GM12878 (cell line): Measurements from ENCODE around the gene SVOP. TPM values are rescaled to one million over a fixed set of nuclear protein-coding genes. Genes with fewer than 3 reads are reported as not detected.

Experiments used
- ATAC-seq: fragments of 200-7000 bp; cut with Tn5 transposase; 3 replicates; pipeline ENCODE4 v1.9.1; 2020; ENCODE audit warnings: mild to moderate bottlenecking, moderate library complexity
- BruUV-seq: library from RNA; stranded (reverse); fragments of 400-500 nt; replicated peaks from 2 replicates; lab custom pipeline; 2021; lab: Mats Ljungman, UMichigan
- CTCF ChIA-PET: fragments of 300-600 bp; sonication (Branson Sonifier 250); formaldehyde crosslinking; extraction: SDS; loops from one replicate; lab custom pipeline; 2021; ENCODE audit warnings: inconsistent platforms; lab: Yijun Ruan, JAX
- POLR2A ChIA-PET: fragments of 350-600 bp; formaldehyde crosslinking; extraction: SDS; loops from one replicate; lab custom pipeline; 2021; ENCODE audit warnings: inconsistent platforms; lab: Charles Lee
- RAD21 ChIA-PET: fragments of 300-600 bp; sonication (Branson Sonifier 250); formaldehyde crosslinking; loops from one replicate; lab custom pipeline; 2023; ENCODE audit warnings: antibody characterized with exemption; ENCODE audit not compliant: unreplicated experiment; lab: Charles Lee
- SMC1A ChIA-PET: fragments of 300-600 bp; sonication (Branson Sonifier 250); formaldehyde crosslinking; loops from one replicate; lab custom pipeline; 2023; ENCODE audit not compliant: unreplicated experiment, uncharacterized antibody; lab: Charles Lee
- DNase-seq: peaks from one replicate; pipeline ENCODE4 v3.0.0-alpha.2; 2011; ENCODE audit warnings: low read depth, low spot score
- FAIRE-seq: peaks from 3 replicates; lab custom pipeline; 2011; peaks lifted over from hg19 to GRCh38; lab: Jason Lieb, UNC
- H2AFZ ChIP-seq: 2 replicates; pipeline ENCODE4 v1.6.0; 2011; ENCODE audit warnings: low read depth, low read length, control low read depth; ENCODE audit not compliant: control insufficient read depth
- H3K27ac ChIP-seq: 2 replicates; pipeline ENCODE4 v1.5.1; 2011; ENCODE audit warnings: control low read depth; ENCODE audit not compliant: control insufficient read depth, insufficient read depth
- H3K27me3 ChIP-seq, 2 experiments: replicated peaks in 1 of 2; 2 replicates each; pipeline versions ENCODE4 v1.6.0 to v1.6.1; 2011; ENCODE audit warnings: low read length in 1 of 2; ENCODE audit not compliant: control insufficient read depth in 2 of 2, insufficient read depth in 2 of 2
- H3K36me3 ChIP-seq, 2 experiments: 2 replicates each; pipeline ENCODE4 v1.5.1; 2011; ENCODE audit warnings: low read length in 1 of 2; ENCODE audit not compliant: control insufficient read depth in 2 of 2, insufficient read depth in 2 of 2
- H3K4me1 ChIP-seq: 2 replicates; pipeline ENCODE4 v1.6.1; 2011; ENCODE audit warnings: mild to moderate bottlenecking, low read length, moderate library complexity, mixed read lengths; ENCODE audit not compliant: control insufficient read depth, insufficient read depth
- H3K4me2 ChIP-seq: 2 replicates; pipeline ENCODE4 v1.6.0; 2011; ENCODE audit warnings: control low read depth; ENCODE audit not compliant: control insufficient read depth, insufficient read depth
- H3K4me3 ChIP-seq: fragments of 200-600 bp; sonication (generic); 2 replicates; pipeline ENCODE4 v1.5.1; 2016
- H3K79me2 ChIP-seq: 2 replicates; pipeline ENCODE4 v1.6.0; 2011; ENCODE audit warnings: low read length; ENCODE audit not compliant: control insufficient read depth, insufficient read depth
- H3K9ac ChIP-seq: 2 replicates; pipeline ENCODE4 v1.8.0; 2011; ENCODE audit warnings: low read length, control low read depth, mixed read lengths; ENCODE audit not compliant: control insufficient read depth, insufficient read depth
- H3K9me3 ChIP-seq: replicated peaks from 3 replicates; pipeline ENCODE4 v1.5.1; 2011; ENCODE audit warnings: mild to moderate bottlenecking, low read length; ENCODE audit not compliant: control insufficient read depth, insufficient read depth
- H4K20me1 ChIP-seq: 2 replicates; pipeline ENCODE4 v1.6.0; 2011; ENCODE audit not compliant: control insufficient read depth, insufficient read depth
- ASH2L ChIP-seq: fragments of 300-600, 200-600 bp; sonication (generic); IDR thresholded peaks from 2 replicates; pipeline ENCODE4 v1.6.1; 2017; ENCODE audit warnings: low read depth, mild to moderate bottlenecking, borderline replicate concordance
- CHD2 ChIP-seq: IDR thresholded peaks from 2 replicates; pipeline ENCODE4 v1.6.1; 2011; ENCODE audit warnings: low read depth, low read length, improper control_type of control experiment, borderline replicate concordance
- EP300 ChIP-seq, 2 experiments: fragments of 150-350 bp in 1 of 2; IDR thresholded peaks; 2 replicates each; pipeline ENCODE4 v1.6.1; 2011 to 2012; ENCODE audit warnings: low read depth in 2 of 2, low read length in 2 of 2, borderline replicate concordance in 1 of 2, improper control_type of control experiment in 1 of 2, inconsistent platforms in 1 of 2; ENCODE audit not compliant: control insufficient read depth in 1 of 2
- MTA2 ChIP-seq: fragments of 450-650 bp; IDR thresholded peaks from 2 replicates; pipeline ENCODE4 v1.6.1; 2016; ENCODE audit warnings: low read depth, mild to moderate bottlenecking, moderate library complexity
- RB1 ChIP-seq: fragments of 450-650 bp; formaldehyde crosslinking; IDR thresholded peaks from 2 replicates; pipeline ENCODE4 v1.6.1; 2017; ENCODE audit warnings: mild to moderate bottlenecking, borderline replicate concordance
- SP1 ChIP-seq: IDR thresholded peaks from one replicate; pipeline ENCODE4 v1.6.1; 2011; ENCODE audit warnings: low read depth, low read length
- STAT1 ChIP-seq: fragments of 450-650 bp; conservative IDR thresholded peaks from 2 replicates; pipeline ENCODE4 v1.6.1; 2014; ENCODE audit warnings: antibody characterized with exemption, mild to moderate bottlenecking
- TCF7 ChIP-seq: IDR thresholded peaks from 2 replicates; pipeline ENCODE4 v1.6.1; 2014; ENCODE audit warnings: antibody characterized with exemption, borderline replicate concordance
- WGBS: methylation state at CpG from one replicate; pipeline ENCODE4 v1.1.6; 2016; ENCODE audit warnings: low lambda C conversion rate; ENCODE audit not compliant: insufficient replicate concordance, insufficient coverage; ENCODE audit errors: missing lambda C conversion rate; 5-methylcytosine and 5-hydroxymethylcytosine counted together
- in situ Hi-C: fragments of 300-500 bp; cut with MboI; formaldehyde crosslinking; loops from 9 replicates; pipeline ENCODE4 v1.14.3; 2018; ENCODE audit warnings: mixed read lengths
- intact Hi-C: fragments of 100-400 bp; cut with micrococcal nuclease; formaldehyde crosslinking; loops from one replicate; pipeline ENCODE4 v1.14.2; 2022; ENCODE audit not compliant: unreplicated experiment
- polyA plus RNA-seq, 11 experiments: library from polyadenylated mRNA; depleted of rRNA in 4 of 11; unstranded in 6 of 11; stranded (reverse) in 5 of 11; fragments of >200 nt; fragmentation: Nextera tagmentation in 4 of 11; fragmentation: Illumina TruSeq in 1 of 11; extraction: Ambion mirVana in 4 of 11; extraction: Trizol in 1 of 11; gene quantifications; 1 replicate in 1 of 11; 2 replicates in 10 of 11; pipeline versions ENCODE4 v1.2.1 to v1.2.3, GENCODE V29; 2011 to 2016; ENCODE audit warnings: inconsistent platforms in 2 of 11, missing spikeins in 2 of 11, low read depth in 1 of 11
- total RNA-seq, 4 experiments: library from RNA; depleted of rRNA in 3 of 4; stranded (reverse); fragments of >200 nt in 3 of 4; fragmentation: Illumina TruSeq in 1 of 4; extraction: Trizol in 1 of 4; gene quantifications; 2 replicates each; pipeline versions ENCODE4 v1.2.1 to v1.2.3, GENCODE V29; 2013 to 2021
- TF ChIP-seq, protein P1 (sequence below): fragments of 450-650 bp; IDR thresholded peaks from 2 replicates; pipeline ENCODE4 v1.6.1; 2017; ENCODE audit warnings: mild to moderate bottlenecking, moderate library complexity
- TF ChIP-seq, protein P2 (sequence below): fragments of 150-350 bp; IDR thresholded peaks from 2 replicates; pipeline ENCODE4 v1.6.1; 2016; ENCODE audit warnings: low read depth, low read length

Gene SVOP
- total and polyA plus RNA-seq, 10 of the 15 experiments (the other 5 are each of a cell fraction or from before 2014, with no cell fraction given): under 0.01 TPM; not detected in 9

DNA sequence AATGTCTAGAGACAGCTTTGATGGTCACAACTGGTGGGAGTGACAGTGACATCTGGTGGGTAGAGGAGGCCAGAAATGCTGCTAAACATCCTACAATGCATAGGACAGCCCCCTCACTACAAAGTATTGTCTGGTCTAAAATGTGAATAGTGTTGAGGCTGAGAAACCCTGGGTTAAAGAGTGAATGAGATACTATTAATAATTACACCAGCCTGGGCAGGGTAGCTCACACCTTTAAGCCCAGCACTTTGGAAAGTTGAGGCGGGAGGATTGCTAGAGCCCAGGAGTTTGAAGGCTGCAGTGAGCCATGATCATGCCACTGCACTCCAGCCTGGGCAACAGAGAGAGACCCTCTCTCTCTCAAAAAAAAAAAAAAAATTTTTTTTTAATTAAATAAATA is 11.1 kb downstream of the SVOP start:
- WGBS: 43% methylated on average over 1 of the region's 1 CpG
- Histone ChIP-seq H3K27ac (no peak overlapping the region), H3K36me3 (no peaks in the 10 kb centered on the region), H3K4me3 (no peak overlapping the region), H2AFZ (no peak overlapping the region), H4K20me1 (no peaks in the 10 kb centered on the region; the same call in 1 of the 2 replicates), H3K79me2 (no peaks in the 10 kb centered on the region), H3K27me3 (no peaks in the 10 kb centered on the region; a peak in 2 of 4 replicates), H3K9me3 (no peaks in the 10 kb centered on the region), H3K4me2 (no peak overlapping the region), H3K9ac (no peak overlapping the region), H3K4me1 (no peaks in the 10 kb centered on the region)
- in situ Hi-C loops (no loop called here), intact Hi-C loops (no loop called here)
- no TSS peak for BruUV-seq
- TF ChIP-seq RB1: no peak
- ATAC-seq: no peak
- no peak for DNase-seq
- ChIA-PET POLR2A (no interaction called here), SMC1A (no interaction called here), CTCF (no interaction called here), RAD21 (no interaction called here)
- FAIRE-seq: no peak

DNA sequence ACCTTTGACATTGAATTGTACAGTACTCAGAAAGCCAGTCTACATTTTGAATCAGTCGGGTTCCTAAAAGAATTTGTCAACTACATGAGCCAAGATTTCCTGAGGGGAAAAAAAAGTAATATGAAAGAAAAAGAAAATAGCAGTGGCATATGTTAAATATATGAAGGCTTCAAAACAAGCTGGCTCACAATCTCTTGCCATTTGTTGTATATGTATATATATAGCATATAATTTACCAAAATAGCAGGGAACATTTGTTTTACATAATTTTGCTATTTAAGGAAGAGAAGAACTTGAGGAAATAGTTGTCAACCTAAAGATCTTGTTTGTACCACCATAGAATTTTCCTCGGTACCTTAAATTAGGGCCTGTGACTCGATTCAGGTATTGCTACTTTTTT is 16.9 kb downstream of the SVOP start:
- SMC1A ChIA-PET: no interaction called here
- H3K36me3 ChIP-seq: no peaks in the 10 kb centered on the region
- no peak for TF ChIP-seq SP1
- TF ChIP-seq EP300 (IDR thresholded peaks at IDR 0.05; ENCODE audit: borderline replicate concordance in 1 of 2, control insufficient read depth in 1 of 2, low read depth in 2 of 2, low read length in 2 of 2): no peak
- TF ChIP-seq, protein P1, sequence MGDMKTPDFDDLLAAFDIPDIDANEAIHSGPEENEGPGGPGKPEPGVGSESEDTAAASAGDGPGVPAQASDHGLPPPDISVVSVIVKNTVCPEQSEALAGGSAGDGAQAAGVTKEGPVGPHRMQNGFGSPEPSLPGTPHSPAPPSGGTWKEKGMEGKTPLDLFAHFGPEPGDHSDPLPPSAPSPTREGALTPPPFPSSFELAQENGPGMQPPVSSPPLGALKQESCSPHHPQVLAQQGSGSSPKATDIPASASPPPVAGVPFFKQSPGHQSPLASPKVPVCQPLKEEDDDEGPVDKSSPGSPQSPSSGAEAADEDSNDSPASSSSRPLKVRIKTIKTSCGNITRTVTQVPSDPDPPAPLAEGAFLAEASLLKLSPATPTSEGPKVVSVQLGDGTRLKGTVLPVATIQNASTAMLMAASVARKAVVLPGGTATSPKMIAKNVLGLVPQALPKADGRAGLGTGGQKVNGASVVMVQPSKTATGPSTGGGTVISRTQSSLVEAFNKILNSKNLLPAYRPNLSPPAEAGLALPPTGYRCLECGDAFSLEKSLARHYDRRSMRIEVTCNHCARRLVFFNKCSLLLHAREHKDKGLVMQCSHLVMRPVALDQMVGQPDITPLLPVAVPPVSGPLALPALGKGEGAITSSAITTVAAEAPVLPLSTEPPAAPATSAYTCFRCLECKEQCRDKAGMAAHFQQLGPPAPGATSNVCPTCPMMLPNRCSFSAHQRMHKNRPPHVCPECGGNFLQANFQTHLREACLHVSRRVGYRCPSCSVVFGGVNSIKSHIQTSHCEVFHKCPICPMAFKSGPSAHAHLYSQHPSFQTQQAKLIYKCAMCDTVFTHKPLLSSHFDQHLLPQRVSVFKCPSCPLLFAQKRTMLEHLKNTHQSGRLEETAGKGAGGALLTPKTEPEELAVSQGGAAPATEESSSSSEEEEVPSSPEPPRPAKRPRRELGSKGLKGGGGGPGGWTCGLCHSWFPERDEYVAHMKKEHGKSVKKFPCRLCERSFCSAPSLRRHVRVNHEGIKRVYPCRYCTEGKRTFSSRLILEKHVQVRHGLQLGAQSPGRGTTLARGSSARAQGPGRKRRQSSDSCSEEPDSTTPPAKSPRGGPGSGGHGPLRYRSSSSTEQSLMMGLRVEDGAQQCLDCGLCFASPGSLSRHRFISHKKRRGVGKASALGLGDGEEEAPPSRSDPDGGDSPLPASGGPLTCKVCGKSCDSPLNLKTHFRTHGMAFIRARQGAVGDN: no peak
- TF ChIP-seq, protein P2, sequence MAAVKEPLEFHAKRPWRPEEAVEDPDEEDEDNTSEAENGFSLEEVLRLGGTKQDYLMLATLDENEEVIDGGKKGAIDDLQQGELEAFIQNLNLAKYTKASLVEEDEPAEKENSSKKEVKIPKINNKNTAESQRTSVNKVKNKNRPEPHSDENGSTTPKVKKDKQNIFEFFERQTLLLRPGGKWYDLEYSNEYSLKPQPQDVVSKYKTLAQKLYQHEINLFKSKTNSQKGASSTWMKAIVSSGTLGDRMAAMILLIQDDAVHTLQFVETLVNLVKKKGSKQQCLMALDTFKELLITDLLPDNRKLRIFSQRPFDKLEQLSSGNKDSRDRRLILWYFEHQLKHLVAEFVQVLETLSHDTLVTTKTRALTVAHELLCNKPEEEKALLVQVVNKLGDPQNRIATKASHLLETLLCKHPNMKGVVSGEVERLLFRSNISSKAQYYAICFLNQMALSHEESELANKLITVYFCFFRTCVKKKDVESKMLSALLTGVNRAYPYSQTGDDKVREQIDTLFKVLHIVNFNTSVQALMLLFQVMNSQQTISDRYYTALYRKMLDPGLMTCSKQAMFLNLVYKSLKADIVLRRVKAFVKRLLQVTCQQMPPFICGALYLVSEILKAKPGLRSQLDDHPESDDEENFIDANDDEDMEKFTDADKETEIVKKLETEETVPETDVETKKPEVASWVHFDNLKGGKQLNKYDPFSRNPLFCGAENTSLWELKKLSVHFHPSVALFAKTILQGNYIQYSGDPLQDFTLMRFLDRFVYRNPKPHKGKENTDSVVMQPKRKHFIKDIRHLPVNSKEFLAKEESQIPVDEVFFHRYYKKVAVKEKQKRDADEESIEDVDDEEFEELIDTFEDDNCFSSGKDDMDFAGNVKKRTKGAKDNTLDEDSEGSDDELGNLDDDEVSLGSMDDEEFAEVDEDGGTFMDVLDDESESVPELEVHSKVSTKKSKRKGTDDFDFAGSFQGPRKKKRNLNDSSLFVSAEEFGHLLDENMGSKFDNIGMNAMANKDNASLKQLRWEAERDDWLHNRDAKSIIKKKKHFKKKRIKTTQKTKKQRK: no peak
- no peak for TF ChIP-seq TCF7
- no peak for TF ChIP-seq STAT1
- TF ChIP-seq CHD2: no peak
- no peak for TF ChIP-seq MTA2
- TF ChIP-seq ASH2L: no peak
- TF ChIP-seq, all 136 proteins: peak for 0
- H4K20me1 ChIP-seq: no peaks in the 10 kb centered on the region; the same call in 1 of the 2 replicates
- CTCF ChIA-PET: no interaction called here
- DNase-seq (no peak), ATAC-seq (no peak), FAIRE-seq (no peak)
- RAD21 ChIA-PET: no interaction called here
- no peaks in the 10 kb centered on the region for H3K9me3 ChIP-seq
- 30% methylated on average over 3 of the region's 3 CpGs for WGBS
- POLR2A ChIA-PET: no interaction called here
- no peak overlapping the region for H3K4me3 ChIP-seq
- no peak overlapping the region for H3K9ac ChIP-seq
- intact Hi-C loops (no loop called here), in situ Hi-C loops (no loop called here)
- no peak overlapping the region for H3K4me2 ChIP-seq
- no peak overlapping the region for H3K27ac ChIP-seq
- no peaks in the 10 kb centered on the region for H3K4me1 ChIP-seq
- no peaks in the 10 kb centered on the region for H3K79me2 ChIP-seq
- H2AFZ ChIP-seq: no peak overlapping the region
- no TSS peak for BruUV-seq
- no peaks in the 10 kb centered on the region for H3K27me3 ChIP-seq
